GM12878 (cell line): Measurements from ENCODE around the gene VIPR2. TPM values are rescaled to one million over a fixed set of nuclear protein-coding genes. Genes with fewer than 3 reads are reported as not detected.

Source experiments
- ATAC-seq: fragments of 200-7000 bp; cut with Tn5 transposase; 3 replicates; pipeline ENCODE4 v1.9.1; 2020; ENCODE audit warnings: mild to moderate bottlenecking, moderate library complexity
- BruUV-seq: library from RNA; stranded (reverse); fragments of 400-500 nt; replicated peaks from 2 replicates; lab custom pipeline; 2021; lab: Mats Ljungman, UMichigan
- CTCF ChIA-PET: fragments of 300-600 bp; sonication (Branson Sonifier 250); formaldehyde crosslinking; extraction: SDS; loops from one replicate; lab custom pipeline; 2021; ENCODE audit warnings: inconsistent platforms; lab: Yijun Ruan, JAX
- POLR2A ChIA-PET: fragments of 350-600 bp; formaldehyde crosslinking; extraction: SDS; loops from one replicate; lab custom pipeline; 2021; ENCODE audit warnings: inconsistent platforms; lab: Charles Lee
- RAD21 ChIA-PET: fragments of 300-600 bp; sonication (Branson Sonifier 250); formaldehyde crosslinking; loops from one replicate; lab custom pipeline; 2023; ENCODE audit warnings: antibody characterized with exemption; ENCODE audit not compliant: unreplicated experiment; lab: Charles Lee
- SMC1A ChIA-PET: fragments of 300-600 bp; sonication (Branson Sonifier 250); formaldehyde crosslinking; loops from one replicate; lab custom pipeline; 2023; ENCODE audit not compliant: unreplicated experiment, uncharacterized antibody; lab: Charles Lee
- DNase-seq: peaks from one replicate; pipeline ENCODE4 v3.0.0-alpha.2; 2011; ENCODE audit warnings: low read depth, low spot score
- FAIRE-seq: peaks from 3 replicates; lab custom pipeline; 2011; peaks lifted over from hg19 to GRCh38; lab: Jason Lieb, UNC
- H2AFZ ChIP-seq: 2 replicates; pipeline ENCODE4 v1.6.0; 2011; ENCODE audit warnings: low read depth, low read length, control low read depth; ENCODE audit not compliant: control insufficient read depth
- H3K27ac ChIP-seq: 2 replicates; pipeline ENCODE4 v1.5.1; 2011; ENCODE audit warnings: control low read depth; ENCODE audit not compliant: control insufficient read depth, insufficient read depth
- H3K27me3 ChIP-seq, 2 experiments: replicated peaks in 1 of 2; 2 replicates each; pipeline versions ENCODE4 v1.6.0 to v1.6.1; 2011; ENCODE audit warnings: low read length in 1 of 2; ENCODE audit not compliant: control insufficient read depth in 2 of 2, insufficient read depth in 2 of 2
- H3K36me3 ChIP-seq, 2 experiments: 2 replicates each; pipeline ENCODE4 v1.5.1; 2011; ENCODE audit warnings: low read length in 1 of 2; ENCODE audit not compliant: control insufficient read depth in 2 of 2, insufficient read depth in 2 of 2
- H3K4me1 ChIP-seq: 2 replicates; pipeline ENCODE4 v1.6.1; 2011; ENCODE audit warnings: mild to moderate bottlenecking, low read length, moderate library complexity, mixed read lengths; ENCODE audit not compliant: control insufficient read depth, insufficient read depth
- H3K4me2 ChIP-seq: 2 replicates; pipeline ENCODE4 v1.6.0; 2011; ENCODE audit warnings: control low read depth; ENCODE audit not compliant: control insufficient read depth, insufficient read depth
- H3K4me3 ChIP-seq: fragments of 200-600 bp; sonication (generic); 2 replicates; pipeline ENCODE4 v1.5.1; 2016
- H3K79me2 ChIP-seq: 2 replicates; pipeline ENCODE4 v1.6.0; 2011; ENCODE audit warnings: low read length; ENCODE audit not compliant: control insufficient read depth, insufficient read depth
- H3K9ac ChIP-seq: 2 replicates; pipeline ENCODE4 v1.8.0; 2011; ENCODE audit warnings: low read length, control low read depth, mixed read lengths; ENCODE audit not compliant: control insufficient read depth, insufficient read depth
- H3K9me3 ChIP-seq: replicated peaks from 3 replicates; pipeline ENCODE4 v1.5.1; 2011; ENCODE audit warnings: mild to moderate bottlenecking, low read length; ENCODE audit not compliant: control insufficient read depth, insufficient read depth
- H4K20me1 ChIP-seq: 2 replicates; pipeline ENCODE4 v1.6.0; 2011; ENCODE audit not compliant: control insufficient read depth, insufficient read depth
- CREM ChIP-seq: IDR thresholded peaks from 2 replicates; pipeline ENCODE4 v1.6.1; 2014; ENCODE audit warnings: antibody characterized with exemption, low read depth
- FOS ChIP-seq: IDR thresholded peaks from 3 replicates; pipeline ENCODE4 v1.6.1; 2011; ENCODE audit warnings: borderline replicate concordance; ENCODE audit not compliant: insufficient read length; ENCODE audit errors: extremely low read depth
- HCFC1 ChIP-seq: fragments of 150-350 bp; IDR thresholded peaks from 2 replicates; pipeline ENCODE4 v1.6.1; 2014; ENCODE audit warnings: low read length
- HDAC6 ChIP-seq: fragments of 200-600 bp; sonication (generic); IDR thresholded peaks from one replicate; pipeline ENCODE4 v1.8.0; 2017; ENCODE audit warnings: antibody characterized with exemption; ENCODE audit not compliant: unreplicated experiment
- HDGF ChIP-seq: fragments of 450-650 bp; IDR thresholded peaks from 2 replicates; pipeline ENCODE4 v1.6.1; 2016; ENCODE audit warnings: antibody characterized with exemption
- JUNB ChIP-seq: IDR thresholded peaks from 2 replicates; pipeline ENCODE4 v1.6.1; 2016; ENCODE audit warnings: antibody characterized with exemption, mild to moderate bottlenecking
- JUND ChIP-seq: IDR thresholded peaks from 2 replicates; pipeline ENCODE4 v1.6.1; 2012; ENCODE audit warnings: low read depth, mild to moderate bottlenecking, low read length, improper control_type of control experiment, moderate library complexity
- KLF5 ChIP-seq: fragments of 450-650 bp; IDR thresholded peaks from 2 replicates; pipeline ENCODE4 v1.6.1; 2014; ENCODE audit warnings: mild to moderate bottlenecking; ENCODE audit not compliant: partially characterized antibody
- NBN ChIP-seq: fragments of 450-650 bp; IDR thresholded peaks from 2 replicates; pipeline ENCODE4 v1.6.1; 2016
- RAD21 ChIP-seq: IDR thresholded peaks from 2 replicates; pipeline ENCODE4 v1.6.1; 2011; ENCODE audit warnings: mild to moderate bottlenecking, low read depth, low read length, moderate library complexity; ENCODE audit not compliant: insufficient read depth
- RELA ChIP-seq: fragments of 450-650 bp; IDR thresholded peaks from 2 replicates; pipeline ENCODE4 v1.8.0; 2014; ENCODE audit warnings: borderline replicate concordance; ENCODE audit not compliant: partially characterized antibody
- TCF7 ChIP-seq: IDR thresholded peaks from 2 replicates; pipeline ENCODE4 v1.6.1; 2014; ENCODE audit warnings: antibody characterized with exemption, borderline replicate concordance
- YY1 ChIP-seq: IDR thresholded peaks from 2 replicates; pipeline ENCODE4 v1.6.1; 2011; ENCODE audit warnings: low read depth, mild to moderate bottlenecking, low read length
- ZNF274 ChIP-seq: IDR thresholded peaks from one replicate; pipeline ENCODE4 v1.8.0; 2011; ENCODE audit not compliant: insufficient read length, insufficient read depth
- ZZZ3 ChIP-seq: IDR thresholded peaks from 2 replicates; pipeline ENCODE4 v1.6.1; 2011; ENCODE audit warnings: low read depth; ENCODE audit not compliant: control insufficient read depth, insufficient read length
- WGBS: methylation state at CpG from one replicate; pipeline ENCODE4 v1.1.6; 2016; ENCODE audit warnings: low lambda C conversion rate; ENCODE audit not compliant: insufficient replicate concordance, insufficient coverage; ENCODE audit errors: missing lambda C conversion rate; 5-methylcytosine and 5-hydroxymethylcytosine counted together
- in situ Hi-C: fragments of 300-500 bp; cut with MboI; formaldehyde crosslinking; loops from 9 replicates; pipeline ENCODE4 v1.14.3; 2018; ENCODE audit warnings: mixed read lengths
- intact Hi-C: fragments of 100-400 bp; cut with micrococcal nuclease; formaldehyde crosslinking; loops from one replicate; pipeline ENCODE4 v1.14.2; 2022; ENCODE audit not compliant: unreplicated experiment
- polyA plus RNA-seq, 11 experiments: library from polyadenylated mRNA; depleted of rRNA in 4 of 11; unstranded in 6 of 11; stranded (reverse) in 5 of 11; fragments of >200 nt; fragmentation: Nextera tagmentation in 4 of 11; fragmentation: Illumina TruSeq in 1 of 11; extraction: Ambion mirVana in 4 of 11; extraction: Trizol in 1 of 11; gene quantifications; 1 replicate in 1 of 11; 2 replicates in 10 of 11; pipeline versions ENCODE4 v1.2.1 to v1.2.3, GENCODE V29; 2011 to 2016; ENCODE audit warnings: inconsistent platforms in 2 of 11, missing spikeins in 2 of 11, low read depth in 1 of 11
- total RNA-seq, 4 experiments: library from RNA; depleted of rRNA in 3 of 4; stranded (reverse); fragments of >200 nt in 3 of 4; fragmentation: Illumina TruSeq in 1 of 4; extraction: Trizol in 1 of 4; gene quantifications; 2 replicates each; pipeline versions ENCODE4 v1.2.1 to v1.2.3, GENCODE V29; 2013 to 2021
- TF ChIP-seq, protein P1 (sequence below): fragments of 450-650 bp; formaldehyde crosslinking; IDR thresholded peaks from 2 replicates; pipeline ENCODE4 v1.5.0; 2022; ENCODE audit warnings: mild to moderate bottlenecking, missing genetic modification characterization
- TF ChIP-seq, protein P2 (sequence below): IDR thresholded peaks from 2 replicates; pipeline ENCODE4 v1.6.1; 2012; ENCODE audit warnings: low read depth, low read length, improper control_type of control experiment
- TF ChIP-seq, protein P3 (sequence below): IDR thresholded peaks from 2 replicates; pipeline ENCODE4 v1.6.1; 2012; ENCODE audit warnings: mild to moderate bottlenecking, low read depth, low read length

Gene VIPR2
- total and polyA plus RNA-seq, 10 of the 15 experiments (the other 5 are each of a cell fraction or from before 2014, with no cell fraction given), result not detected

DNA sequence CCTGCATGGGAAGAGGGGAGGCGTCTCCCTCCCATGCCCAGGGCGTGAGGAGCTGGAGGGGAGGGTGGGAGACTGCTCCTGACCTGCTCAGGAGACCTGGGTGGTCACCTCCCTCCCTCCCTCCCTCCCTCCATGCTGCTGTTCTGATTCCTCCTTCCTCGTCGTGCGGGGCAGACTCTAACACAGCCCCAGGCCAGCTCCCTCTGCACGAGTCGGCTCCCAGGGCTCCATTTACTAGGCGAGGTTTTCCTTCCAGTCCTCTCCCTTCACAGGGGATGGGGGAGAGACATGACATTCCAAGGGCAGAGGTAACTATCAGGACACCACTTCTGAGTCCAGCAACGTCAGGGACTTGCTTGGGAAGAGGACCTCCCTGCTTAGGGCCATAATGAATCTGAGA is 23.6 kb downstream of the VIPR2 start:
- TF ChIP-seq FOS (no peak), NBN (no peak), HDAC6 (no peak), ZZZ3 (no peak), RELA (no peak), CREM (no peak), HCFC1 (no peak), RAD21 (no peak), JUND (no peak), JUNB (no peak), TCF7 (no peak), KLF5 (no peak), YY1 (no peak), ZNF274 (no peak), HDGF (no peak)
- TF ChIP-seq, protein P1, sequence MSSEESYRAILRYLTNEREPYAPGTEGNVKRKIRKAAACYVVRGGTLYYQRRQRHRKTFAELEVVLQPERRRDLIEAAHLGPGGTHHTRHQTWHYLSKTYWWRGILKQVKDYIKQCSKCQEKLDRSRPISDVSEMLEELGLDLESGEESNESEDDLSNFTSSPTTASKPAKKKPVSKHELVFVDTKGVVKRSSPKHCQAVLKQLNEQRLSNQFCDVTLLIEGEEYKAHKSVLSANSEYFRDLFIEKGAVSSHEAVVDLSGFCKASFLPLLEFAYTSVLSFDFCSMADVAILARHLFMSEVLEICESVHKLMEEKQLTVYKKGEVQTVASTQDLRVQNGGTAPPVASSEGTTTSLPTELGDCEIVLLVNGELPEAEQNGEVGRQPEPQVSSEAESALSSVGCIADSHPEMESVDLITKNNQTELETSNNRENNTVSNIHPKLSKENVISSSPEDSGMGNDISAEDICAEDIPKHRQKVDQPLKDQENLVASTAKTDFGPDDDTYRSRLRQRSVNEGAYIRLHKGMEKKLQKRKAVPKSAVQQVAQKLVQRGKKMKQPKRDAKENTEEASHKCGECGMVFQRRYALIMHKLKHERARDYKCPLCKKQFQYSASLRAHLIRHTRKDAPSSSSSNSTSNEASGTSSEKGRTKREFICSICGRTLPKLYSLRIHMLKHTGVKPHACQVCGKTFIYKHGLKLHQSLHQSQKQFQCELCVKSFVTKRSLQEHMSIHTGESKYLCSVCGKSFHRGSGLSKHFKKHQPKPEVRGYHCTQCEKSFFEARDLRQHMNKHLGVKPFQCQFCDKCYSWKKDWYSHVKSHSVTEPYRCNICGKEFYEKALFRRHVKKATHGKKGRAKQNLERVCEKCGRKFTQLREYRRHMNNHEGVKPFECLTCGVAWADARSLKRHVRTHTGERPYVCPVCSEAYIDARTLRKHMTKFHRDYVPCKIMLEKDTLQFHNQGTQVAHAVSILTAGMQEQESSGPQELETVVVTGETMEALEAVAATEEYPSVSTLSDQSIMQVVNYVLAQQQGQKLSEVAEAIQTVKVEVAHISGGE (CRISPR knock-in tag), result no peak
- TF ChIP-seq, protein P2, sequence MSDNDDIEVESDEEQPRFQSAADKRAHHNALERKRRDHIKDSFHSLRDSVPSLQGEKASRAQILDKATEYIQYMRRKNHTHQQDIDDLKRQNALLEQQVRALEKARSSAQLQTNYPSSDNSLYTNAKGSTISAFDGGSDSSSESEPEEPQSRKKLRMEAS, result no peak
- TF ChIP-seq, protein P3, sequence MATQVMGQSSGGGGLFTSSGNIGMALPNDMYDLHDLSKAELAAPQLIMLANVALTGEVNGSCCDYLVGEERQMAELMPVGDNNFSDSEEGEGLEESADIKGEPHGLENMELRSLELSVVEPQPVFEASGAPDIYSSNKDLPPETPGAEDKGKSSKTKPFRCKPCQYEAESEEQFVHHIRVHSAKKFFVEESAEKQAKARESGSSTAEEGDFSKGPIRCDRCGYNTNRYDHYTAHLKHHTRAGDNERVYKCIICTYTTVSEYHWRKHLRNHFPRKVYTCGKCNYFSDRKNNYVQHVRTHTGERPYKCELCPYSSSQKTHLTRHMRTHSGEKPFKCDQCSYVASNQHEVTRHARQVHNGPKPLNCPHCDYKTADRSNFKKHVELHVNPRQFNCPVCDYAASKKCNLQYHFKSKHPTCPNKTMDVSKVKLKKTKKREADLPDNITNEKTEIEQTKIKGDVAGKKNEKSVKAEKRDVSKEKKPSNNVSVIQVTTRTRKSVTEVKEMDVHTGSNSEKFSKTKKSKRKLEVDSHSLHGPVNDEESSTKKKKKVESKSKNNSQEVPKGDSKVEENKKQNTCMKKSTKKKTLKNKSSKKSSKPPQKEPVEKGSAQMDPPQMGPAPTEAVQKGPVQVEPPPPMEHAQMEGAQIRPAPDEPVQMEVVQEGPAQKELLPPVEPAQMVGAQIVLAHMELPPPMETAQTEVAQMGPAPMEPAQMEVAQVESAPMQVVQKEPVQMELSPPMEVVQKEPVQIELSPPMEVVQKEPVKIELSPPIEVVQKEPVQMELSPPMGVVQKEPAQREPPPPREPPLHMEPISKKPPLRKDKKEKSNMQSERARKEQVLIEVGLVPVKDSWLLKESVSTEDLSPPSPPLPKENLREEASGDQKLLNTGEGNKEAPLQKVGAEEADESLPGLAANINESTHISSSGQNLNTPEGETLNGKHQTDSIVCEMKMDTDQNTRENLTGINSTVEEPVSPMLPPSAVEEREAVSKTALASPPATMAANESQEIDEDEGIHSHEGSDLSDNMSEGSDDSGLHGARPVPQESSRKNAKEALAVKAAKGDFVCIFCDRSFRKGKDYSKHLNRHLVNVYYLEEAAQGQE, result no peak
- TF ChIP-seq, all 136 proteins: peak for 0
- RAD21 ChIA-PET, result no interaction called here
- WGBS, result 49% methylated on average over 6 of the region's 9 CpGs
- no peak for DNase-seq
- Histone ChIP-seq H3K4me1 (no peaks in the 10 kb centered on the region), H3K4me2 (no peak overlapping the region), H3K27me3 (no peaks in the 10 kb centered on the region), H3K9me3 (no peaks in the 10 kb centered on the region), H3K4me3 (no peak overlapping the region), H3K9ac (no peak overlapping the region), H3K27ac (no peak overlapping the region), H3K36me3 (no peaks in the 10 kb centered on the region), H2AFZ (no peak overlapping the region), H4K20me1 (no peaks in the 10 kb centered on the region), H3K79me2 (no peaks in the 10 kb centered on the region)
- no peak for ATAC-seq
- SMC1A ChIA-PET, result no interaction called here
- CTCF ChIA-PET, result no interaction called here
- FAIRE-seq, result no peak
- in situ Hi-C loops (no loop called here), intact Hi-C loops (no loop called here)
- no TSS peak for BruUV-seq
- POLR2A ChIA-PET, result interaction anchor here (0.6 kb wide), 1 partner anchor 43 kb away, joined by 3 read pairs; no protein-coding TSS in a partner anchor
